Endothelial cell of umbilical vein (primary cell): Measurements from ENCODE around the gene GALNT9. TPM values are rescaled to one million over a fixed set of nuclear protein-coding genes. Genes with fewer than 3 reads are reported as not detected.

Source experiments
- BruUV-seq: library from RNA; stranded (reverse); fragments of 400-500 nt; replicated peaks from 2 replicates; lab custom pipeline; 2021; lab: Mats Ljungman, UMichigan
- CTCF ChIA-PET: fragments of 300-600, 350-600 bp; sonication (Branson Sonifier 250); formaldehyde crosslinking; loops from one replicate; lab custom pipeline; 2021; ENCODE audit warnings: antibody characterized with exemption, inconsistent platforms; lab: Charles Lee
- POLR2A ChIA-PET: fragments of 300-600, 350-600 bp; sonication (Branson Sonifier 250); formaldehyde crosslinking; loops from one replicate; lab custom pipeline; 2021; ENCODE audit warnings: antibody characterized with exemption, inconsistent platforms; lab: Charles Lee
- DNase-seq: peaks from one replicate; pipeline ENCODE4 v3.0.0-alpha.2; 2011; ENCODE audit warnings: low read depth, low spot score
- FAIRE-seq: peaks from 2 replicates; lab custom pipeline; 2011; peaks lifted over from hg19 to GRCh38; lab: Jason Lieb, UNC
- H2AFZ ChIP-seq: 2 replicates; pipeline ENCODE4 v1.6.0; 2012; ENCODE audit warnings: low read depth, low read length, control low read depth, inconsistent platforms
- H3K27ac ChIP-seq: 2 replicates; pipeline ENCODE4 v1.5.1; 2011; ENCODE audit warnings: low read depth, mild to moderate bottlenecking, control low read depth, low read length, moderate library complexity; ENCODE audit not compliant: insufficient read depth
- H3K27me3 ChIP-seq, 2 experiments: 2 replicates each; pipeline versions ENCODE4 v1.6.0 to v1.6.1; 2011; ENCODE audit warnings: low read length in 2 of 2, mixed read lengths in 1 of 2; ENCODE audit not compliant: control insufficient read depth in 2 of 2, insufficient read depth in 2 of 2
- H3K36me3 ChIP-seq, 2 experiments: 2 replicates in 1 of 2; 3 replicates in 1 of 2; pipeline ENCODE4 v1.5.1; 2011; ENCODE audit warnings: low read length in 2 of 2, mild to moderate bottlenecking in 1 of 2, moderate library complexity in 1 of 2; ENCODE audit not compliant: control insufficient read depth in 2 of 2, insufficient read depth in 2 of 2; ENCODE audit errors: extremely low read depth in 1 of 2
- H3K4me1 ChIP-seq: 3 replicates; pipeline ENCODE4 v1.5.1; 2011; ENCODE audit warnings: mild to moderate bottlenecking, low read length; ENCODE audit not compliant: control insufficient read depth, insufficient read depth; ENCODE audit errors: extremely low read depth
- H3K4me2 ChIP-seq: 2 replicates; pipeline ENCODE4 v1.6.1; 2011; ENCODE audit warnings: low read length, control low read depth, mixed read lengths; ENCODE audit not compliant: insufficient read depth
- H3K4me3 ChIP-seq, 3 experiments: fragments of 200-600 bp in 1 of 3; sonication (generic), shearing (Covaris generic) in 1 of 3; replicated peaks in 1 of 3; 2 replicates each; pipeline ENCODE4 v1.5.1; 2011 to 2016; ENCODE audit warnings: control low read depth in 3 of 3, low read length in 3 of 3, mild to moderate bottlenecking in 2 of 3, inconsistent platforms in 1 of 3, low read depth in 1 of 3, moderate library complexity in 1 of 3; ENCODE audit not compliant: insufficient read depth in 1 of 3
- H3K79me2 ChIP-seq: 2 replicates; pipeline ENCODE4 v1.6.0; 2012; ENCODE audit warnings: low read length, inconsistent platforms; ENCODE audit not compliant: control insufficient read depth, insufficient read depth
- H3K9ac ChIP-seq: replicated peaks from 2 replicates; pipeline ENCODE3; 2011; ENCODE audit warnings: low read length, control low read depth; ENCODE audit not compliant: insufficient read depth; ENCODE audit errors: extremely low read depth
- H3K9me1 ChIP-seq: replicated peaks from 3 replicates; pipeline ENCODE4 v1.6.0; 2011; ENCODE audit warnings: mild to moderate bottlenecking, low read length; ENCODE audit not compliant: control insufficient read depth, insufficient read depth; ENCODE audit errors: extremely low read depth
- H3K9me3 ChIP-seq: replicated peaks from 2 replicates; pipeline ENCODE4 v1.5.1; 2012; ENCODE audit warnings: low read length, inconsistent platforms; ENCODE audit not compliant: control insufficient read depth, insufficient read depth
- H4K20me1 ChIP-seq: replicated peaks from 2 replicates; pipeline ENCODE3; 2011; ENCODE audit warnings: mild to moderate bottlenecking, low read length; ENCODE audit not compliant: control insufficient read depth, insufficient read depth; ENCODE audit errors: extremely low read depth
- FOS ChIP-seq: IDR thresholded peaks from 2 replicates; pipeline ENCODE4 v1.6.1; 2011; ENCODE audit warnings: mild to moderate bottlenecking, low read length, moderate library complexity, borderline replicate concordance; ENCODE audit not compliant: insufficient read depth
- GATA2 ChIP-seq: IDR thresholded peaks from 2 replicates; pipeline ENCODE4 v1.7.0; 2011; ENCODE audit warnings: low read depth, mild to moderate bottlenecking, moderate library complexity, mixed read lengths, low read length; ENCODE audit not compliant: insufficient read length, insufficient read depth
- JUN ChIP-seq: IDR thresholded peaks from 2 replicates; pipeline ENCODE4 v1.6.1; 2011; ENCODE audit warnings: borderline replicate concordance, low read depth; ENCODE audit not compliant: insufficient read length, insufficient read depth
- POLR2A ChIP-seq: IDR thresholded peaks from 2 replicates; pipeline ENCODE4 v1.6.1; 2012; ENCODE audit warnings: low read depth, mild to moderate bottlenecking, control low read depth, low read length
- dilution Hi-C: fragments of 300-500 bp; cut with MboI; formaldehyde crosslinking; loops from one replicate; pipeline ENCODE4 v1.15.0; 2019; ENCODE audit warnings: low sequenced_read_pairs; ENCODE audit not compliant: extremely low pct_ligation_motif_present
- intact Hi-C: fragments of 100-400 bp; cut with micrococcal nuclease; formaldehyde crosslinking; loops from one replicate; pipeline ENCODE4 v1.10.0; 2022
- polyA plus RNA-seq, 4 experiments: library from polyadenylated mRNA; depleted of rRNA in 3 of 4; stranded (reverse) in 3 of 4; unstranded in 1 of 4; fragments of >200 nt; gene quantifications; 2 replicates each; pipeline versions ENCODE4 v1.2.1 to v1.2.3, GENCODE V29; 2011 to 2012; ENCODE audit warnings: missing spikeins in 1 of 4
- total RNA-seq: library from RNA; stranded (reverse); gene quantifications from 2 replicates; pipeline ENCODE4 v1.2.3, GENCODE V29; 2021
- TF ChIP-seq, protein P1 (sequence below): IDR thresholded peaks from 2 replicates; pipeline ENCODE4 v1.6.1; 2011; ENCODE audit not compliant: insufficient read depth, insufficient read length
- TF ChIP-seq, protein P2 (sequence below), 2 donors: IDR thresholded peaks; 1 replicate in 1 of 2; 2 replicates in 1 of 2; pipeline ENCODE4 v1.5.1; 2011; ENCODE audit warnings: low read length in 2 of 2, mild to moderate bottlenecking in 2 of 2, moderate library complexity in 2 of 2, control low read depth in 1 of 2, inconsistent platforms in 1 of 2, low read depth in 1 of 2; ENCODE audit not compliant: insufficient read depth in 1 of 2; ENCODE audit errors: extremely low read depth in 1 of 2

GALNT9 gene
- total and polyA plus RNA-seq, 2 donors (not counting 3 experiments of a cell fraction or from before 2014, with no cell fraction given): 0.14 to 0.73 TPM

- FAIRE-seq (no peak), DNase-seq (no peak)
- no peaks in the 10 kb centered on the region for H3K4me1 ChIP-seq
- no peaks in the 10 kb centered on the region for H3K27me3 ChIP-seq
- H3K79me2 ChIP-seq: no peaks in the 10 kb centered on the region
- H3K27ac ChIP-seq: no peak overlapping the region
- TF ChIP-seq FOS (no peak), JUN (no peak), POLR2A (no peak), GATA2 (no peak)
- TF ChIP-seq, protein P1, sequence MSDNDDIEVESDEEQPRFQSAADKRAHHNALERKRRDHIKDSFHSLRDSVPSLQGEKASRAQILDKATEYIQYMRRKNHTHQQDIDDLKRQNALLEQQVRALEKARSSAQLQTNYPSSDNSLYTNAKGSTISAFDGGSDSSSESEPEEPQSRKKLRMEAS: no peak
- TF ChIP-seq, protein P2, sequence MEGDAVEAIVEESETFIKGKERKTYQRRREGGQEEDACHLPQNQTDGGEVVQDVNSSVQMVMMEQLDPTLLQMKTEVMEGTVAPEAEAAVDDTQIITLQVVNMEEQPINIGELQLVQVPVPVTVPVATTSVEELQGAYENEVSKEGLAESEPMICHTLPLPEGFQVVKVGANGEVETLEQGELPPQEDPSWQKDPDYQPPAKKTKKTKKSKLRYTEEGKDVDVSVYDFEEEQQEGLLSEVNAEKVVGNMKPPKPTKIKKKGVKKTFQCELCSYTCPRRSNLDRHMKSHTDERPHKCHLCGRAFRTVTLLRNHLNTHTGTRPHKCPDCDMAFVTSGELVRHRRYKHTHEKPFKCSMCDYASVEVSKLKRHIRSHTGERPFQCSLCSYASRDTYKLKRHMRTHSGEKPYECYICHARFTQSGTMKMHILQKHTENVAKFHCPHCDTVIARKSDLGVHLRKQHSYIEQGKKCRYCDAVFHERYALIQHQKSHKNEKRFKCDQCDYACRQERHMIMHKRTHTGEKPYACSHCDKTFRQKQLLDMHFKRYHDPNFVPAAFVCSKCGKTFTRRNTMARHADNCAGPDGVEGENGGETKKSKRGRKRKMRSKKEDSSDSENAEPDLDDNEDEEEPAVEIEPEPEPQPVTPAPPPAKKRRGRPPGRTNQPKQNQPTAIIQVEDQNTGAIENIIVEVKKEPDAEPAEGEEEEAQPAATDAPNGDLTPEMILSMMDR (IDR thresholded peaks at IDR 0.05; ENCODE audit: extremely low read depth in 1 of 2, insufficient read depth in 1 of 2, low read depth in 1 of 2, low read length in 2 of 2): no peak
- H3K4me2 ChIP-seq: no peak overlapping the region
- no peaks in the 10 kb centered on the region for H3K36me3 ChIP-seq
- POLR2A ChIA-PET: no interaction called here
- CTCF ChIA-PET: no interaction called here
- intact Hi-C loops: no loop called here
- no peaks in the 10 kb centered on the region for H3K9me1 ChIP-seq
- BruUV-seq: no TSS peak
- no peak overlapping the region for H2AFZ ChIP-seq
- no peaks in the 10 kb centered on the region for H3K9me3 ChIP-seq
- no peak overlapping the region for H3K4me3 ChIP-seq
- dilution Hi-C loops: no loop called here
- H3K9ac ChIP-seq: no peak overlapping the region
- no peaks in the 10 kb centered on the region for H4K20me1 ChIP-seq
These were observed 101.5 kb downstream of the GALNT9 start for GRCh38 chr12:132227782-132228475.
